ENCODE data around the gene CCDC13.

CCDC13 gene

DNA sequence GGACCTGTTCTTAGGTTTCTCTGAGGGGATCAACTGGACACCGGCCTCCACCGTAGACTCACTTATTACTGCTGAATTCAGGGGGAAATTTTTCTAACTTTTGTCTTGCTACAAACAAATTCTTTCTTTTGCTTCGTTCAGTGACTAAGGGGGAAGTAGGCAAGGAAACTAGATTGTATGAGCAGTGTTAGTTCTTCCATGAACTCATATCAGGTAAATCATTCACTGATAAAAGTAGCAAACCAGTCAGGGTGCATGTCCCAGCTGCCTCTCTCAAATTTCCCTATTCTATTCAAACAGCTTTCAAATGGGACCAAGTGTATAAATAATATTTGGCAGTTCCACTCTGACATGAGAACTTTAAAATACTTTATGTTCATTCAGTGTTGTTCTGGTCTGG, 7.3 kb upstream of the CCDC13 start:
- no CpG with 5 or more reads among the region's 3 CpGs for WGBS, 2 donors (ENCODE audit: extremely low coverage in 2 of 2, insufficient read length in 2 of 2, insufficient replicate concordance in 1 of 2)
- no peak overlapping the region for H3K4ac ChIP-seq (ENCODE audit: low read length)
- no peak overlapping the region for H3K4me2 ChIP-seq (ENCODE audit: insufficient read depth, low read length, poor library complexity, severe bottlenecking)
- DNase-seq (ENCODE audit: low spot score), result no peak
- H2BK5ac ChIP-seq (ENCODE audit: low read length), result no peak overlapping the region
- H2AFZ ChIP-seq (ENCODE audit: low read length), result no peak overlapping the region
- peaks cover 2 to 62% of the 10 kb centered on the region in 2 donors for H3K36me3 ChIP-seq (replicated peaks in 1 of 2; ENCODE audit: control insufficient read depth in 2 of 2, insufficient read depth in 2 of 2, low read length in 2 of 2)
- H3K14ac ChIP-seq (ENCODE audit: low read length), result no peak overlapping the region
- H3K4me1 ChIP-seq (ENCODE audit: control insufficient read depth in 2 of 2, insufficient read depth in 1 of 2, low read depth in 1 of 2, low read length in 2 of 2), result no peaks in the 10 kb centered on the region
- H2BK15ac ChIP-seq (ENCODE audit: low read length), result no peak overlapping the region
- H3K18ac ChIP-seq (ENCODE audit: low read length), result no peak overlapping the region
- no peak overlapping the region for H4K8ac ChIP-seq (ENCODE audit: low read depth, low read length)
- no peaks in the 10 kb centered on the region for H3K27me3 ChIP-seq (ENCODE audit: control insufficient read depth in 3 of 3, insufficient read depth in 3 of 3, low read depth in 1 of 3, low read length in 3 of 3)
- H3K23ac ChIP-seq (ENCODE audit: low read depth, low read length, poor library complexity), result no peak overlapping the region
- H2BK12ac ChIP-seq (ENCODE audit: low read length), result no peak overlapping the region
- no peak overlapping the region for H3K4me3 ChIP-seq (ENCODE audit: low read length in 2 of 2)
- H4K91ac ChIP-seq (ENCODE audit: low read depth, low read length, poor library complexity), result no peak overlapping the region
- H2AK5ac ChIP-seq (ENCODE audit: low read depth, low read length), result no peak overlapping the region
- H3K9me3 ChIP-seq (replicated peaks in 1 of 2; ENCODE audit: control insufficient read depth in 2 of 2, insufficient read depth in 1 of 2, low read depth in 1 of 2, low read length in 2 of 2), result peaks cover 0 to 4% of the 10 kb centered on the region in 2 donors
- no peak overlapping the region for H2BK120ac ChIP-seq (ENCODE audit: low read depth, low read length)
- no peak overlapping the region for H3K9ac ChIP-seq (ENCODE audit: low read depth, low read length, poor library complexity)
- no peaks in the 10 kb centered on the region for H3K79me1 ChIP-seq (ENCODE audit: low read depth, low read length)
- H3K27ac ChIP-seq (replicated peaks; ENCODE audit: low read length), result no peak overlapping the region

DNA sequence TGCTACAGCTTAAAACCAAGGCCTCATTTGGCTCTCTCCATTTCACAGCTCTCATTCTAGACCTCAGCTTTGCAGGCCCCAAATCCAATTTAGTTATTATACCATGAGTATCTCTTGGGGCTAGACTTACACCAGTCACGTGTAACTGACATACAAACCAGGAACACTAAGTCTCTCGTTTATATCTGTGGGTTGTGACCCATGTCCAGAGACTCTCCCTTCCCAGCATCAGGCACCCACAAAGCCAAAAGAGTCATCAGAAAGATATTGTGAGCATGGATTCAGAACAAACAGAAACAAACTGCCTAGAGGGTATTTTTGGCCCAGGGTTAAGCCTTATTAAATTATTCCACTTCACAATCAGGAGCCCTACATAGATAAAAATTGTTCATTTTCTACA, 5.6 kb upstream of the CCDC13 start:
- Histone ChIP-seq H4K8ac (ENCODE audit: low read depth, low read length) (no peak overlapping the region), H4K91ac (ENCODE audit: low read depth, low read length, poor library complexity) (no peak overlapping the region), H2AFZ (ENCODE audit: low read length) (no peak overlapping the region), H2BK15ac (ENCODE audit: low read length) (no peak overlapping the region), H3K9me3 (replicated peaks in 1 of 2; ENCODE audit: control insufficient read depth in 2 of 2, insufficient read depth in 1 of 2, low read depth in 1 of 2, low read length in 2 of 2) (peaks cover 0 to 4% of the 10 kb centered on the region in 2 donors), H3K27me3 (ENCODE audit: control insufficient read depth in 3 of 3, insufficient read depth in 3 of 3, low read depth in 1 of 3, low read length in 3 of 3) (no peaks in the 10 kb centered on the region), H3K36me3 (replicated peaks in 1 of 2; ENCODE audit: control insufficient read depth in 2 of 2, insufficient read depth in 2 of 2, low read length in 2 of 2) (peaks cover 2 to 46% of the 10 kb centered on the region in 2 donors), H3K79me1 (ENCODE audit: low read depth, low read length) (no peaks in the 10 kb centered on the region), H2AK5ac (ENCODE audit: low read depth, low read length) (no peak overlapping the region), H3K4me1 (ENCODE audit: control insufficient read depth in 2 of 2, insufficient read depth in 1 of 2, low read depth in 1 of 2, low read length in 2 of 2) (no peaks in the 10 kb centered on the region), H3K27ac (replicated peaks; ENCODE audit: low read length) (no peak overlapping the region), H3K23ac (ENCODE audit: low read depth, low read length, poor library complexity) (no peak overlapping the region), H3K4me2 (ENCODE audit: insufficient read depth, low read length, poor library complexity, severe bottlenecking) (no peak overlapping the region), H2BK120ac (ENCODE audit: low read depth, low read length) (no peak overlapping the region), H3K9ac (ENCODE audit: low read depth, low read length, poor library complexity) (no peak overlapping the region), H3K18ac (ENCODE audit: low read length) (no peak overlapping the region), H2BK12ac (ENCODE audit: low read length) (no peak overlapping the region), H3K14ac (ENCODE audit: low read length) (no peak overlapping the region), H3K4ac (ENCODE audit: low read length) (no peak overlapping the region), H3K4me3 (ENCODE audit: low read length in 2 of 2) (no peak overlapping the region), H2BK5ac (ENCODE audit: low read length) (no peak overlapping the region)
- no CpG with 5 or more reads among the region's 2 CpGs for WGBS, 2 donors (ENCODE audit: extremely low coverage in 2 of 2, insufficient read length in 2 of 2, insufficient replicate concordance in 1 of 2)
- DNase-seq (ENCODE audit: low spot score), result no peak

DNA sequence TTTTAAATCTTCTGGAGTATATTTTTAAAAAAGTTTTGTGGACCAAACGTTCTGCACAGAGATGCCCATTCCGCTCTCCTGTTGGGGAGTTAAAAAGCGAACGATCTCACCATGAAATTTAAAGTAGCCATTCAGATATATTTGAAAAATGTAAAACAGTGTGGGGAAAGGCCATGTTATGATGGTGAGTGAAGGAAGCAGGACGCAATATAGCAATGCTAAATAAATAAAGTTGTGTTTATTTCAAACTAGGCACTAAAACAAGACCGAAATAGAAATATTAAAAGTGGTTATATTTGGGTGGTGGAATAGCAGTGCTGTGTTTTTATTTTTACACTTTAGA, 327 bp upstream of the CCDC13 start:
- no CpG with 5 or more reads among the region's 6 CpGs for WGBS, 2 donors (ENCODE audit: extremely low coverage in 2 of 2, insufficient read length in 2 of 2, insufficient replicate concordance in 1 of 2)
- Histone ChIP-seq H3K4ac (ENCODE audit: low read length) (no peak overlapping the region), H3K14ac (ENCODE audit: low read length) (no peak overlapping the region), H3K9ac (ENCODE audit: low read depth, low read length, poor library complexity) (no peak overlapping the region), H3K27me3 (ENCODE audit: control insufficient read depth in 3 of 3, insufficient read depth in 3 of 3, low read depth in 1 of 3, low read length in 3 of 3) (peaks cover 0 to 4% (median 0%) of the 10 kb centered on the region in 3 experiments), H3K79me1 (ENCODE audit: low read depth, low read length) (no peaks in the 10 kb centered on the region), H4K91ac (ENCODE audit: low read depth, low read length, poor library complexity) (no peak overlapping the region), H3K9me3 (replicated peaks in 1 of 2; ENCODE audit: control insufficient read depth in 2 of 2, insufficient read depth in 1 of 2, low read depth in 1 of 2, low read length in 2 of 2) (peaks cover 0 to 4% of the 10 kb centered on the region in 2 donors), H2AFZ (ENCODE audit: low read length) (peak overlapping the region; percentile 87), H2BK15ac (ENCODE audit: low read length) (no peak overlapping the region), H3K23ac (ENCODE audit: low read depth, low read length, poor library complexity) (no peak overlapping the region), H2BK5ac (ENCODE audit: low read length) (no peak overlapping the region), H4K8ac (ENCODE audit: low read depth, low read length) (no peak overlapping the region), H3K36me3 (replicated peaks in 1 of 2; ENCODE audit: control insufficient read depth in 2 of 2, insufficient read depth in 2 of 2, low read length in 2 of 2) (peaks cover 0 to 16% of the 10 kb centered on the region in 2 donors), H3K18ac (ENCODE audit: low read length) (no peak overlapping the region), H3K4me2 (ENCODE audit: insufficient read depth, low read length, poor library complexity, severe bottlenecking) (peak overlapping the region; percentile 91), H2AK5ac (ENCODE audit: low read depth, low read length) (no peak overlapping the region), H2BK120ac (ENCODE audit: low read depth, low read length) (no peak overlapping the region), H2BK12ac (ENCODE audit: low read length) (no peak overlapping the region), H3K4me3 (ENCODE audit: low read length in 2 of 2) (peak overlapping the region; percentile 42 to 64), H3K4me1 (ENCODE audit: control insufficient read depth in 2 of 2, insufficient read depth in 1 of 2, low read depth in 1 of 2, low read length in 2 of 2) (peaks cover 3 to 5% of the 10 kb centered on the region in 2 donors), H3K27ac (replicated peaks; ENCODE audit: low read length) (no peak overlapping the region)
- no peak for DNase-seq (ENCODE audit: low spot score)

DNA sequence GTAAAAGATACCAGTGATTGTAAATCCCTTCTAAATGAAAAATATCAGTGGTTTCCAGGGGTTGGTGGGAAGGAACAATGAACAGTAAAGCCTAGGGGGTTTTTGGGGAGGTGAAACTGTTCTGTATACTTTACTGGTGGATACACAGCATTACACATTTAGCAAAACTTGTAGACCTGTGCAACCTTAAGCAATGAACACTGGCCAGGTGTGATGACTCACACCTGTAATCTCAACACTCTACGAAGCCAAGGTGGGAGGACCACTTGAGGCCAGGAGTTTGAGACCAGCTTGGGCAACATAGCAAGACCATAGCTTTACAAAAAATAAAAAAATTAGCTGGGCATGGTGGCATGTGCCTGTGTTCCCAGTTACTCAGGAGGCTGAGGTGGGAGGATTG, 1.8 kb downstream of the CCDC13 start:
- Histone ChIP-seq H3K79me1 (ENCODE audit: low read depth, low read length) (no peaks in the 10 kb centered on the region), H3K4ac (ENCODE audit: low read length) (no peak overlapping the region), H4K8ac (ENCODE audit: low read depth, low read length) (no peak overlapping the region), H3K4me1 (ENCODE audit: control insufficient read depth in 2 of 2, insufficient read depth in 1 of 2, low read depth in 1 of 2, low read length in 2 of 2) (peaks cover 3 to 5% of the 10 kb centered on the region in 2 donors), H3K27ac (replicated peaks; ENCODE audit: low read length) (no peak overlapping the region), H3K27me3 (ENCODE audit: control insufficient read depth in 3 of 3, insufficient read depth in 3 of 3, low read depth in 1 of 3, low read length in 3 of 3) (peaks cover 0 to 4% (median 0%) of the 10 kb centered on the region in 3 experiments), H3K9me3 (replicated peaks in 1 of 2; ENCODE audit: control insufficient read depth in 2 of 2, insufficient read depth in 1 of 2, low read depth in 1 of 2, low read length in 2 of 2) (peaks cover 0 to 2% of the 10 kb centered on the region in 2 donors), H4K91ac (ENCODE audit: low read depth, low read length, poor library complexity) (no peak overlapping the region), H2AFZ (ENCODE audit: low read length) (no peak overlapping the region), H2BK120ac (ENCODE audit: low read depth, low read length) (no peak overlapping the region), H2BK12ac (ENCODE audit: low read length) (no peak overlapping the region), H2BK5ac (ENCODE audit: low read length) (no peak overlapping the region), H3K14ac (ENCODE audit: low read length) (no peak overlapping the region), H3K36me3 (replicated peaks in 1 of 2; ENCODE audit: control insufficient read depth in 2 of 2, insufficient read depth in 2 of 2, low read length in 2 of 2) (peaks cover 0 to 4% of the 10 kb centered on the region in 2 donors), H2AK5ac (ENCODE audit: low read depth, low read length) (no peak overlapping the region), H3K9ac (ENCODE audit: low read depth, low read length, poor library complexity) (no peak overlapping the region), H3K23ac (ENCODE audit: low read depth, low read length, poor library complexity) (no peak overlapping the region), H3K18ac (ENCODE audit: low read length) (no peak overlapping the region), H3K4me2 (ENCODE audit: insufficient read depth, low read length, poor library complexity, severe bottlenecking) (no peak overlapping the region), H3K4me3 (ENCODE audit: low read length in 2 of 2) (no peak overlapping the region), H2BK15ac (ENCODE audit: low read length) (no peak overlapping the region)
- no CpG with 5 or more reads among the region's 1 CpG for WGBS, 2 donors (ENCODE audit: extremely low coverage in 2 of 2, insufficient read length in 2 of 2, insufficient replicate concordance in 1 of 2)
- DNase-seq (ENCODE audit: low spot score), result no peak
